ENCODE results near the gene CC2D2A.

The CC2D2A gene

DNA sequence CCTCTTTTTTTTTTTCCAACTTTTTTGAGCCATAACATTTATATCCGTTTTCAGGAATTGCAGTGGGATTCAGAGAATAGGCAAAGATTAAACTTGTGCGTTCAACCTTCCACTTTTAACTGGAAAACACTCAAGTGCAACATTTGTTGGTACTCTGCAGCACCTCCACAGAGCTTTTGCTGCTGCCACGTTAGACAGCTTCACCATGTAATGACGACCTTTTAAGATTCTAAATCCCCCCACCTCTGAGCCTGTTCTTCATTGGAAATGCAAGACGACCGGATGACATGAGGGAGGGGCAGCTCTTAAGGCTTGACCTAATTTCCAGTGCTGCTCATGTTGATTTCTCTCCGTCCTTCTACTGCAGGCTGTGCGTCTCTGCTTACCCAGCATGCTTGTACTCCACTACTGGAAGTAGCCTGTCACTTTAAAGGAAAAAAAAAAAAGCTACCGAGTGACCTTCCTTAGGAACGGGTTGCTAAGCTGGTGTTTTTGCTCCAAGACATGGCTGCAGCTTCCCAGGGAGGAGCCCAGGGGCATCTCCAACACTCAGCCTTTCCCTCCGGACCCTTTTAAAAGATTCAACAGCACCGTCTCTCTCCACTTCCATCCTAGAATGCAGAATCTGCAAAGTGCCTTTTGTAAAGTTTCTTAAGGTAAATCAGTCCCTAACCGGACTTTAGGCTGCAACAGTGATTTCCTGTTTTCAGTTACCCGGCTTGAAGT lies at the start of gene CC2D2A:
Gene CC2D2A (plus strand): TSS at position 481 of the 726 bp plus-strand sequence. CDS start 6,051 bp downstream, outside the sequence.
- no peak for DNase-seq

DNA sequence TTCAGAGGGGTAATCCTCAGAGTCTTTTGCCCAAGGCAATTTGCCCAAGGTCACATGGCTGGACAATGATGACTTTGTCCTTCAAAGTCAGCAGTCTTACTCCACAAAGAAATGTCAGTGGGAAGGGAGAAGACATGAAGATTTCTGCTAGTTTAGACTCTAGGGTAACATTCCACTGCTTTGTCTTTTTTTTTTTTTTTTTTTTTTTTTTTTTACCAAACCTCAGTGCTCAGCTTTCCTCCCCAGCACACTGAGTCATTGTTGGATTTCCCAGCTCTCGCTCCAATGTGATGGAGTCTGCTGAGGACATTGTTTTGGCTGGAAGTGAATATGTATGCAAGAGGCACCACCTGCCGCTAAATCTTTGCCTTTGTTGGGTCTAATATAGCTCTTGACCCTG lies 49.0 kb upstream of the CC2D2A start:
- DNase-seq, result no peak

DNA sequence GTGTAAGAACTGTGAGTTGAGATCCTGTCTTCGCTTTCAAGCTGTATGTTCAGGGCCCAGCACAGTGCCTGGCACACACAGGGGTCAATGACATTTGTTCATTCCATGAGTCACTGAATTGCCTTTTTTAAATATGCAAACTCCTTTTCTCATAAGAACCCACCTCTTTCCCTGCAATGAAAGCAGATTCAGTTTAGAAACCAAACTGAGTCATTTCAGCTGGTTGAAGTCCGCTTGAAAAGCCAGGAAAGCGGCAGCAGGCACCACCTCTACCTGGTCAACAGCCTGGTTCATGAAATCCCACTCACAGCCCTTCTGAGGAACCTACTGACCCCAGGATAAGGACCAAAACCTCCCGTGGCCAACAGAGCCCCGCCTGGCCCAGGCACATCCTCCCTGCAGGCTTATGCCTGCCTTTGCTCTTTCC lies 46.4 kb upstream of the CC2D2A start:
- DNase-seq, result no peak

DNA sequence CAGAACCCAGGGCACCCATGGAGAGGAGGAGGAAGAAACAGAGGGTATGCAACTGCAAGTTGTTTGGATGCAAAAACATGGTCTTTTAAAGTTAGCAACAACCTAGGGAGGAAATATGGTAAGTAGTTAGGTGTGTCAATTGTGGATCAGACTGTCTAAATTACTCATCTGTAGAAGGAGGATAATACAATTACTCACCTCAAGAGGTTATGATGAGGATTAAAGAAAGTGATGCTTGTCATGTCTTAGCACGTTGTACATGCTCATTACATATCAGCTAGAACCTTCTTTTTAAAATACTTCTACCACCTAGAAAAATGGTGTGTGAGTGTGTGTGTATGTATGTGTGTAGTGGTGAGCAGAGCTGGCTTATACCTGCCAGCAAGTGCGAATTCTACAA lies 44.2 kb upstream of the CC2D2A start:
- DNase-seq, result no peak

DNA sequence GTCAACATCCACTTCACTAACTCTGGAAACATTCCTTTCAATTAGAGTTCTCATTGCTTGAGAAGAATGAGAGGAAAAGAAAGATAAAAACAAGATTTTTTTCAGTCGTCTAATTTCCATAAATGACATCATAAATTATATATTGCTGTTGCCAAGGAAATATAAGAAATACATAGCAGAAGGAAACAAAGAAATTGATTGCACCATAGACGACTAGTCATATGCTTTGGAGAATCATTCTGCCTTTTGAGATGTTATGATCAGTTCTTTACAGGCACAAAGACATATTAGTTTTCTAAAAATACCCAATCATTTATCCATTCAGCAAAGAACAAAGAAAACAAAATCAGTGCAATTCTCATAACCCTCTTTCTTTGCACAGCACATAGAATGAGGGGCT lies 42.5 kb upstream of the CC2D2A start:
- no peak for DNase-seq

DNA sequence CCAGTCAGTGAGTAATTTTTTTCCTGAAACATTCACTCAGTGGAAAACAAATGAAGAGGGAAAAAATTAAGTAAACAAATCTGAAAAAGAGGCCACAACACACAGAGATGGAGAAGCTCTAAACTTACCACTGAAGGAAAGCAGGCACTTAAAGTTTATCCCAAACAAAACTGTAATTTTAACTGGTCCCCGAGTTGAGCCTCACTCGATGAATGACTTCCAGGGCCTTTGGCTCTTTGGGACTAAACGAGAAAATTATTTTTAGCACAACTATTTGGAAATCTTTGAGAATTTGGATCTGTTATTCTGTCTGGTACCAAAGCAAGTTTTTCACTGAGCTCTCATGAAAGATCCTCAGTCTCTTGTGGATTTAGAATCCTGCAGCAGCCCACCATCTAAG lies 42.0 kb upstream of the CC2D2A start, which contains the start of gene C1QTNF7:
Gene C1QTNF7 (plus strand): TSS at position 333 of the 400 bp plus-strand sequence. CDS start 7,711 bp downstream, outside the sequence.
- no peak for DNase-seq

DNA sequence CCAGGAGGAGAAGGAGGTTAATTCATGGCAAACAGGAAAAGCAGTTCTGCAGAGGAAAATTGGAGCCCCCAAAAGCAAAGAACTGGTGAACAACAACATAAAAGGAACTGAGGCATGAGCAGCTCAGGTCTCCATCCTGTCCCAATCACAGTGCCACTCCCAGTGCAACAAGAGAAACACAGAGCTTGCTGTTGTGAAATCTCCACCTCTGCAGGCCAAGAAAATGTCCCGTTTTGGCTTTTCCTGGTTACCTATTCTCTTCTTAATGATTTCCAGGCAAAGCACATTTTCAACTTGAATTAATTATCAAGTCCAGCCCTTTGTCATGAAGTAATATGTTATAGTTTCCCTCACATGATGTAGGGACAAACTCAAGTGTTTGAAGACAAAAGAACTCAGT lies 41.1 kb upstream of the CC2D2A start:
- no peak for DNase-seq

DNA sequence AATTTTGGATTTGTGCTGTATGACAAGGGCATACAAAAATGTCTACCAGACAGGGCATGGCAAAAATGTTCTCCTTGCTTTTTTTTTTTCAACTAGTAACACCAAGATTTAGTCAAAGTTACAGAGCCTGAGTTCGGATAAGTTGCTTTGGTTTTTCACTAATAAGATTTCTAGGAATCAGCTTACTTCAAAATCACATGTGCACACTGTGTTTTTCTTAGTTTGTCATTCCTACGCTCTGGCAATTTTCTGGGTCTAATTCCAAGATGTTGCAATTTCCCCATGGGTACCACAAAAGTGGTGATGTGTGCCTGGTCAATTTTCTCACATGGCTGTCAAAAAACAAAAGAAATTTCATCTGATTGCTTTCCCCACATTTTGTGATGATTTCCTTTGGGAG lies 35.6 kb upstream of the CC2D2A start:
- no peak for DNase-seq

DNA sequence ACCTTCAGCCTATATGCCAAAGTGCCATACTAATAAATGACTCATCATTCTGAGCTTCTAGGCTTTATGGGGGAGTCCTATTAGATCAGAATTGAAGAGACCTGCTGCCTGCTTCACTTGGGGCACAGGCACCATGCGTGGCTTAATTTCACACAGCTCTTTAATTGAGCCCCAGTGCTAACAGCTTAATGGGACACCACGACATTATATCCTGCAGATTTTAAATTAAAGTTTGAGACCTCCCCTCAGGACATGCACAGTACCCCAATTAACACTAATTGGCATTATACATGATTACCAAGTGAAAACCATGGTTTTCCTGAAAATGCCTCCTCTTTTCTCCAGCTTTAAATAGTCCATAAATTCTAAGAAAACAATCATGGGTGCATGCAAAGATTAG lies 35.0 kb upstream of the CC2D2A start:
- DNase-seq, result no peak

DNA sequence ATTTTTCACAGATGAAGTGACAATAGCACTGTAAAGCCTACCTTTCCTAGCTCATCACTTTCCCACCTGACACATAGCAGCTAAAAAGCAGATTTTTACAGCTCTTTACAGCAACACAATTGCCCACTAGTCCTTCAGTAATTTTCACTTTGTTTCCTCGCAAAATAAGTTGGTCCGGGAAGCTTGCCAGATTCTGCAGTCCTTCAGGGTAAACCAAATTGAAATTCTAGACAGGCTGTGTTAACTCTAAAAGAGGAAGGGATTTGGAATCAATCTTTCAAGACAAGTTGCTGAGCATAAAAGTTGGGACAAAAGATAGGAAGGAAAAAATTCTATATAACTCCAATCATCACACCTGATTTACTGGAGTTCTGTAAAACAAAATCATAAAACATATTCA lies 33.2 kb upstream of the CC2D2A start:
- DNase-seq, result no peak

DNA sequence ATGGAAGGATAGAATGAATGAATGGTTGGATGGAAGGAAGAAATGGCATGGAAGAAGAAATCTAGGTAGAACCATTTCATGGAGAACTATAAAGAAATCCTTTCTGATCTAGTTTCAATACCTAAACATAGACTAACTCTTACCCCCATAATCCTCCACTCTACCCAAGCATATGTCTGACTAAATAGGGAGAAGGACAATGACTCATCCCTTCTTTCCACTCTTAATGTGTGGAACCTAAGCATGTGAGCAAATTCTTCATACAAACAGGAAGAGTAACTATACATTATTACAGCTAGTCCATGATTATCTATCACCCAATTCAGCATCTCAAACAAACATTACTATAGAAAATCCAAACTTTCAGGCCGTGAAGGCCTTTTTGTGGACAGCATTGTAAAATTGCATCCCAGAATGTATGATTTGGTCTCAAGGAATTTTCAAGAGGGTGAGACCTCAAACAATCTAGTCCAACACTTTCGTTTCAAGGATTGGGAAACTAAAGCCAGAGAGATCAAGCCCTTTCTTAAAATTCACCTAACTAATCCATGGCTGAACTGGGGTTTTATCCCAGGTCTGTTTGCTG lies 30.6 kb upstream of the CC2D2A start:
- no peak for DNase-seq

DNA sequence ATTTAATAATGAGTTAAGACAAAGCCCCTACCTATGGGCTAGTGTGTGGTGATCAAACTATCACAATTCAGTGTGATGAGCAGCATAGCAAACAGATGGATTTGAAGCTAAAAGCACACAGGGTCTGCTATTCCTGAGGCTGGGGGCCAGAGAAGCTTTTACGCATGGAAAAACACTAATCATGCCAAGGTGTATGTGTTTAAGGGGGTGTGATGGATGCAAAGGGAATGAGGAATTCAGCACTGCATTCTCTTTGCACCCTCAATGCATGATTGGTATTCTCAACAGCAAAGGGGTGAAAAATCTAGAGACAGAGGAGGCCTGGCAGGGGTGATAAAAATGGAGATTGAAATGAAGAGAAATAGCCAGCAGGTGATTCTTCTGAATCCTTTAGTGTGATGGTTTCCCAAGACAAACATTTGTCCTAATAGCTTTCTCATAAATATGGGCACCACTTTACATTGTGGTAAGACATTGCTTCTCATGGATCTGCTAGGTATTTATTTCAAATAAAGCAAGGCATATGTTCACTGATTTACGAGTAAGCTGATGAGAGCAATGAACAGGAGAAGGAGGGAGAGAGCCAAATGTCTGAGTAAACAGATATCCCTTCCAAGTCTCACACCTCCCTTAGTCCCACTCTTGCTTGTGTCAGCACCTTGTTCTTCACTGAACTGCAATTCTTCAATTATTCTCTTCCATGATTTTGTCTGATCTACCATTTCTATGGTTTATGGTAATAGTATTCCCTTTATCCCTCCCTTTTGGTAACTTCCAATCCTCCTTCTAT lies 26.1 kb upstream of the CC2D2A start:
- DNase-seq, result no peak

DNA sequence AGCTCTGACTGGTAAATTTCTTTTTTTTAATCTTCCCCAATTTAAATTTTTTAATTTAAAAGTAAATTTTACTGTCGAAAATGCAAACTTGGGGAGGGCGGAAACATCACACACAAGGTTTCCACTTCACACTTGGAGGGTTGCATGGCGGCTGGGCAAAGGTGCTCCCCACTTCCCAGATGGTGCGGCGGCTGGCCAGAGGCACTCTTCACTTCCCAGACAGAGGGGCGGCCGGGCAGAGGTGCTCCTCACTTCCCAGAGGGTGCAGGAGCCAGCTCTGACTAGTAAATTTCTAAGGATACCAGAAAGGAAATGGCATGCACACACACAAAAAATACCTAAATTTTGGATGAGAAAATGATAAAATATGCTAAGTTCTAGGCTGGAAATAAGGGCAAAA lies 25.4 kb upstream of the CC2D2A start:
- DNase-seq, result no peak

DNA sequence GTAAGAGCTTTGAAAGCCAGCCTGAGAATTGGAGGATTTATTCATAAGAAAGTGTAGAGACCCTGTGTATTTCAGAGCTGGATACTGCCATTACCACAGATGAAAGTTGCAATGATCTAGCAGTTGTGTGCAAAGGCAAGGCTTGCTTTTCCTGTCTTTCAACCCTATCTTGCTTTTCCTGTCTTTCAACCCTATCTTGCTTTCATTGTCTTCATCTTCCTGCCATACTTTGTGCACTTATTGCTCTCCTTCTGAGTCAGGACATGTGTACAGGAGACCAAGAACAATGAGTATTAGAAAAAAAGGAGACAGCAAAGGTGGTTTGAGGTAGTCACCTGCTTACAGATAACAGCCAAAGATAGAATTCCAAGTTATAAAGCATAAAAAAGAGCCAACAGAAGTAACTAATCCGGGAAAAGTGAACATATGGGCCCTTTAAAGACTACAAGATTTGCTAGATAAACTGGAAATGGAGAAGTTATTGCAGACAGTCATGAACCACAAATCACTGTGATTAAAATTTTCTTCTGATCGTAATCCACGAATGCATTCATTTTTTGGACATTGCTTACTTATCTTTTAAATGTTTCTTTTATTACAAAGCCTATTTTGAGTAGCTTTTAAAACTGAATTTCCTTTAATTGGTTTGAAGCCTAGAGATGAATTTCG lies 24.7 kb upstream of the CC2D2A start:
- no peak for DNase-seq

DNA sequence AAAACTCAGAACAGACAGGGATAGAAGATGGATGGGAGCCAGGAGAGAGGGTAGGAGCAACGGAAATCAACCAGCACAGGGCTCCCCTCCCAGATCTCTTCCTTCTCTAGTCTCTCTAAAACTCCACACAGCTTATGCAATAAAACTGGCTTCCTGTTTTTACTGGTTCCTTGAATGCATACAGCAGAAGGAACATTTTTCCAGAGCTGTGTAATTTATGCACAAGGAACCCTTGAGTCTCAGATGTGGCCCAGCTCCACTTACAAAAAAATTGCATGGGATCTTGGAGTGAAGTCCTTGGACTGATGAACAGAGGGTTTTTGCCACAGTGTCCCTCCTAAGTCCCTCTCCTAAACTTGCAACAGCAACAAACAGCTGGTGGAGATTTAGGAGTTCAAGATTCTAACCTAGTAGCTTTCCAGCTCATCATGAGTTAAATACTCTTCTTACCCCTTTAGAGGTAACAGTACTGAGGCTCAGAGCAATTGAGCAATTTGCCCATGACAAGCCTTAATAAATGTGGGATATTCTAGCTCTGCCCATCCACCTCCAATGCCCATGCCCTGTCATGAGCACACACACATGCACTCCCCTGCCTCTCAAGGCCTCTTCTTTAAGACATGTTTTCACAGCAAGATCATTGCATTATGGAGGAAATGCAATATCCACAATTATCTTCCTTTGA lies 18.4 kb upstream of the CC2D2A start:
- no peak for DNase-seq

DNA sequence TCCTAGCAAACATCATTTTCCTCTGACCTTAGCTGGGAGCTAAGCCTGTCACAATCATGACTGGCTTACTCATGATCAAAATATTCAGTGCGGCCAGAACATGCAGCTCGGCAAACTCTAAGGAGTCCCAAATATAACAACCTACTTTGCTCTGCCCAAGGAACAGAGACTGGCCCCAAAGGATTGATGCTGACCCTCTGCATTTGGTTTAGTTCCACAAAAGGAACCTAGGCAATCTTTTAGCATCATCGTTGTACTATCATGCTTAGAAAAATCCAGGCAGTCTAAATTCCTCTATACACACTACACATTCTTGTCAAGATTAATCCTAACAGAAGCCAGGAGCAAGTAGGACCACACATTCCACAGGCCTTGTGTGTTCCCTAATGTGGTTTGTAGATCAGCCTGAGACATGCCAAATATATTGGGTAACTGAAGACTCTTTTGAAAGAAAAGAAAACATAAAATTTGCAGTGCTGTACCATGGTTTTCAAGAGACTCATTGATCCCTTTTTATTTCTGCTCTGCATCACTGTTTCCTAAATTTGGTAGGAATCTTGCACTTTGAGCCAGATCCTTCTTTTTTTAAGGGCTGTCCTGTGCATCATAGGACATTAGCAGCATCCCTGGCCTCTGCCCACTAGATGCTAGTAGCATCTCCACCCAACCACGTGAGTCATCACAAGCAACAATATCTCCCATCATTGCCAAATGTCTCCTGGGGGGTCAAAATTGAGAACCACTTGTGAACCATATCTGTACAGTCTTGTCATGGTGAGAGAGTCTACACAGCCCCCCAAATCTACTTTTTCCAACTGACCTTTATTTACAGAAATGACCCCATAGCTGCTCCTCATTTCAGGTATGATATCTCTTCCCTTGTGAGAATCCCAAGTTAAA lies 17.6 kb upstream of the CC2D2A start:
- no peak for DNase-seq

DNA sequence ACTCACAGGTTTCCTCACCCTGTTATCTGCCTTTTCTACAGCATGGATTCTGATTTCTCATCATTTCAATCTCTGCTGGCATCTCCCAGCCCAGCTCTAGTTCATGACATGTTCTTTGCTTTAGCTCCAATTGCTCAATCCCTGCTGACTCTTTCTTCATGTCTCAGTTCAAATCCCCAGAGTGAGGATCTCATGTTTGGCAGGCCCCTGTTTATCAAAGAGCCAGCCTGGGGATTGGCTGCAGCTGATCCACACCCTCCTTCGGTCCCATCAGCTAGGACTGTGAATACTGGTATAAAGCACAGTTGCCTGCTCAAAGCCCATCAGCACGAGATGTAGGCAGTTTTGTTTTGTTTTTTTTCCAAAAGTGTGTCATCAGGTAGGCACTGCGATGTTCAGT lies 14.4 kb upstream of the CC2D2A start:
- DNase-seq, result no peak

DNA sequence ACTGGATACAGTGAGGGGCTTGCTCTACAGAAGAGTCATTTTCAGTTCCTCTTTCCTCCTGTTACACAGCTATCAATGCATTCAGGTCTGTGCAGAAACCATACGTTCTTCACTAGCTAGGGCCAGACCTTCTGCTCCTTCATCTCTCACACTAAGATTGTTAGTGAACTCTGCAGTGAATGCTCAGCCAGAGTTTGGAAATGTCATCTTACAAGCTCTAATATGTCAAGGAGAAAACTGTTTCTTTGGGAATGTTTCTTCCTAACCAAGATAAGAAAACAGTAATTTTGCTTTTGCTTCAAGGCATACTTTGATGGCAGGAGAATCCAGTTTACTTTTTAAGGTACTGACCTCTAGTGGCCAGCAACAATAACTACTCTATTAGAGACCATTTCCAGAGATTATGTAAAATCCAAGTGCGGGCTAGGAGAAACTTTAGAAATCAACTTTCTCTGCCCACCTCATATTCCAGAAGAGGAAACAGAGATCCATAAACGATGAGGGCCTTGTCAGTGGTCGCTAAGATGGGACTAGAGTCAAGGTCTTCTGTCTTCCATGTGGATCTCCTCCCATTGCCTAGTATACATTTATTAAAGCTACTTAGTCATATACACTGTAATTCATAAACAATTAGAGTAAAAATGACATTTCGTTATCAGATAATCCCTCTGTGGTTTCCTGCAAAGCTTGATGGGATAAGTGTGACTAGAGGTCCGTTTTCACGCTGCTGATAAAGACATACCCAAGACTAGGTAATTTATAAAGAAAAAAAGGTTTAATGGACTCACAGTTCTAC lies 12.1 kb upstream of the CC2D2A start:
- DNase-seq, result no peak

DNA sequence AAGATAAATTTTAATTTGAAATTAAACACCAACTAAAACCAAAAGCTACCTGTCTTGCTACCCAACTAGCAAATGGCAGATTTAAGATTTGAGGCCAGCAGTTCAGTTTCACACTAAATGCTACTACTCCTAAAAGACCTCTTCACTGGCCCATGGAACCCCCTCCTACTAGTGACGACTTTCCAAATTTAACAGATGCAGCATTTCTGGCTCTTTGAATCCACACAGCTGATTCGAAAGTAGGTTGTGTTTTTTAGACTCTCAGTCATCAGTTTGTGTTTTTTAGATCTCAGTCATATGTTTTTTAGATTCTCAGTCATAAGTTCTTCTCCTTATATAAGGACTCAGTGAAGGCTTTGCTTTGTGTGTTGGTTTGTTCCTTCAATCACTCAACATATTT lies 11.1 kb upstream of the CC2D2A start:
- DNase-seq, result no peak

DNA sequence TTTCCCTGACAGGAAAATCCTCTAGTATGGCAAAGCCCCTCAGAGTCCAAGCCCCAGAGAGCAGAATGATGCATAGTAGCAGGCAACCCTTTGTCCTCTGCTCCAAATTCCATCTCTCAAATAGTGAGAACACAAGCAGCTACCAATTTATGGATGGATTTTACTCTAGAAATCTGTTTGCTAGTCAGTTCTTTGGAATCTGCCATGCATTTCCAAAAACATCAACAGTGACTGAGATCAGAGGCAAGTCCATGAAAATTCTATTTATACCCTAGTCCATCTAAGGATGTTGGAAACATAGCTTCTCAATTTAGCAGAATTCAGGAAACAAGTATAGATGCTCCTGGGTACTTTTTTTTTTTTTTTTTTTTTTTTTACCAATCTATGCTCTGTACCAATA lies 10.0 kb upstream of the CC2D2A start:
- no peak for DNase-seq

DNA sequence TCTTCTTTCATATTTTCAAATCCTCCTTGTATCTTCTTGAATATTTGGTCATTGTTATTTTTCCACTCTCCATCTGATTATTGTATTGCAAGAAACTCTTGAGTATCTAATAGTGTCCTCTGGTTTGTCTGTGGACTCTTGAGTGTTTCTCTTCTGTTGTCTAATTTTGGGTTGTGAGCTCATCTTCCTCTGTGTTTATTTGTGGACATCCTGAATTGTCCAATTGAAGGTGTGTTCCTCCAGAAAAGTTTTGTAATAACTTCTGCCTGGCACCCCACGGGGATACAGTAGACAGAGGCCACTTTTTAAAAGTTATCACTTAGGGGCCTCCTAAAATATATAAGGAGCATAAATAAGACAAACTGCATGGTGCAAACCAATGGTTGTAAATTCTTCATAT lies 3.1 kb upstream of the CC2D2A start:
- no peak for DNase-seq

All from activated CD8-positive, alpha-beta memory T cell treated with anti-CD3 and anti-CD28 coated beads for 24 hours (primary cell).